Spleen (tissue), 11 donors: ENCODE data around the gene CDK14. TPM values are rescaled to one million over a fixed set of nuclear protein-coding genes. Genes with fewer than 3 reads are reported as not detected.
"Not testable (repeated sequence)": the region's sequence is repeated elsewhere in the genome, so short reads cannot be mapped to it uniquely, and the experiment has no call there.

Experiments
- DNase-seq: peaks from one replicate; pipeline ENCODE4 v3.0.0-alpha.2; 2020
- H3K27ac ChIP-seq, 8 donors: fragments of 200-600 bp; sonication (generic) in 7 of 8; 1 replicate in 4 of 8; 2 replicates in 4 of 8; pipeline versions ENCODE4 v1.5.0 to v1.8.0; 2016 to 2021; ENCODE audit warnings: inconsistent platforms in 4 of 8, mild to moderate bottlenecking in 4 of 8, moderate library complexity in 1 of 8
- H3K27me3 ChIP-seq, 7 donors: fragments of 200-600 bp; sonication (generic) in 6 of 7; replicated peaks in 1 of 7; 1 replicate in 4 of 7; 2 replicates in 3 of 7; pipeline versions ENCODE4 v1.5.0 to v1.8.0; 2016 to 2021; ENCODE audit warnings: inconsistent platforms in 3 of 7, mild to moderate bottlenecking in 1 of 7
- H3K36me3 ChIP-seq, 6 donors: fragments of 200-600 bp; sonication (generic) in 5 of 6; 1 replicate in 4 of 6; 2 replicates in 2 of 6; pipeline versions ENCODE4 v1.5.0 to v1.8.0; 2016 to 2021; ENCODE audit warnings: inconsistent platforms in 2 of 6
- H3K4me1 ChIP-seq, 6 donors: fragments of 200-600 bp; sonication (generic) in 5 of 6; 1 replicate in 3 of 6; 2 replicates in 3 of 6; pipeline versions ENCODE4 v1.5.0 to v1.8.0; 2016 to 2021; ENCODE audit warnings: inconsistent platforms in 3 of 6
- H3K4me3 ChIP-seq, 8 donors: fragments of 200-600 bp; sonication (generic) in 7 of 8; 1 replicate in 4 of 8; 2 replicates in 4 of 8; pipeline versions ENCODE4 v1.5.0 to v1.8.0; 2016 to 2021; ENCODE audit warnings: inconsistent platforms in 4 of 8, mild to moderate bottlenecking in 4 of 8, moderate library complexity in 2 of 8
- H3K9me3 ChIP-seq, 8 donors: fragments of 200-600 bp; sonication (generic) in 7 of 8; 1 replicate in 4 of 8; 2 replicates in 4 of 8; pipeline versions ENCODE4 v1.5.0 to v1.8.0; 2016 to 2021; ENCODE audit warnings: inconsistent platforms in 4 of 8
- CTCF ChIP-seq, 11 experiments: fragments of 200-600 bp in 7 of 11; fragments of 450-650 bp in 4 of 11; sonication (generic) in 4 of 11; IDR thresholded peaks in 8 of 11; conservative IDR thresholded peaks in 3 of 11; 1 replicate in 7 of 11; 2 replicates in 4 of 11; pipeline versions ENCODE4 v1.4.0 to v1.8.0; 2016 to 2021; ENCODE audit warnings: antibody characterized with exemption in 11 of 11, inconsistent platforms in 4 of 11, mild to moderate bottlenecking in 1 of 11
- POLR2A ChIP-seq, 3 donors: fragments of 450-650 bp; IDR thresholded peaks; one replicate each; pipeline ENCODE4 v1.5.1; 2017; ENCODE audit warnings: antibody characterized with exemption in 3 of 3, mild to moderate bottlenecking in 1 of 3
- POLR2AphosphoS5 ChIP-seq, 3 donors: sonication (generic); formaldehyde crosslinking; IDR thresholded peaks; one replicate each; pipeline ENCODE4 v1.5.1; 2017; ENCODE audit warnings: antibody characterized with exemption in 3 of 3
- WGBS, 5 donors: extraction: QIAGEN DNeasy Blood & Tissue Kit in 3 of 5; methylation state at CpG; one replicate each; pipeline versions ENCODE4 v1.1.5 to v1.1.7; 2013 to 2018; 5-methylcytosine and 5-hydroxymethylcytosine counted together
- intact Hi-C: fragments of 100-400 bp; cut with DNase I; formaldehyde crosslinking; loops from one replicate; pipeline ENCODE4 v1.15.0; 2023; ENCODE audit warnings: low total_unique reads
- polyA plus RNA-seq, 3 donors: library from polyadenylated mRNA; stranded (reverse); fragments of 200-250 nt; gene quantifications; one replicate each; pipeline ENCODE4 v1.2.1, GENCODE V29; 2013
- total RNA-seq, 7 donors: library from RNA; depleted of rRNA in 3 of 7; stranded (reverse); fragments of >200 nt in 3 of 7; fragmentation: NEBNext Ultra II Directional in 4 of 7; extraction: Animal tissue kit (Norgen Biotek cat#: 25700) in 4 of 7; gene quantifications; one replicate each; pipeline versions ENCODE4 v1.1.0 to v1.2.1, GENCODE V29; 2016 to 2021
- donor health status: healthy with polysubstance abuse.
- donor health status: DM: no; HTN: no; CAD: no; lungs with moderate emphysema.
- donor health status: DM: no; HTN: no; CAD: no.
- donor health status: Bipolar disorder and iron deficiency.
- donor health status: healthy.
- donor health status: DM: no; HTN: no; CAD: no.
- donor health status: DM: yes; HTN: yes; CAD: no.

Gene CDK14
- total and polyA plus RNA-seq, 10 donors: 6.6 to 109 (median 51.2) TPM

DNA sequence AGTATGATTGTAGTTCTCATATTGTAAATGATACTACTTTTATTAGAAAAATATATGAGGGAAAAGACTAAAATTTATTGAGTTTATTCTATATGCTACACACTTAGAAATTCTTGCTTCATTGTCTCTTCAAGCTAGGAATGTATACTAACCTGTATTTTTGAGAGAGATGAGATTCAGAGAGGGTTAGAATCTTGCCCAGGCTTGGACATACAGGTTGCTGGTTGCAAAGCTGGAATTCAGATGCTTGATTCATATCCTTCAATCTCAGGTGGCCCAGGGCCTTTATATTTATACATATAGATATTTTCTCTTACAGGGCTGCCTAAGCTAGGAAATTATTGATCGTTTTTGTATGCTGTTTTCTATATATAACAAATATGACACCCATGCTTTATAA lies 324.2 kb downstream of the CDK14 start:
- WGBS, 5 donors: 71 to 90% (median 81%) methylated on average over 1 of the region's 1 CpG
- DNase-seq: no peak
- no peaks in the 10 kb centered on the region for H3K4me1 ChIP-seq
- H3K9me3 ChIP-seq: no peaks in the 10 kb centered on the region
- H3K27me3 ChIP-seq: no peaks in the 10 kb centered on the region
- H3K4me3 ChIP-seq: no peak overlapping the region
- TF ChIP-seq CTCF (IDR thresholded peaks at IDR 0.05 in 8 of 11, conservative IDR thresholded peaks at IDR 0.05 in 3 of 11) (no peak), POLR2A (IDR thresholded peaks at IDR 0.05) (no peak), POLR2AphosphoS5 (IDR thresholded peaks at IDR 0.05) (no peak)
- peaks cover 0 to 6% (median 0%) of the 10 kb centered on the region in 6 donors for H3K36me3 ChIP-seq
- H3K27ac ChIP-seq: no peak overlapping the region
- intact Hi-C loops: no loop called here

DNA sequence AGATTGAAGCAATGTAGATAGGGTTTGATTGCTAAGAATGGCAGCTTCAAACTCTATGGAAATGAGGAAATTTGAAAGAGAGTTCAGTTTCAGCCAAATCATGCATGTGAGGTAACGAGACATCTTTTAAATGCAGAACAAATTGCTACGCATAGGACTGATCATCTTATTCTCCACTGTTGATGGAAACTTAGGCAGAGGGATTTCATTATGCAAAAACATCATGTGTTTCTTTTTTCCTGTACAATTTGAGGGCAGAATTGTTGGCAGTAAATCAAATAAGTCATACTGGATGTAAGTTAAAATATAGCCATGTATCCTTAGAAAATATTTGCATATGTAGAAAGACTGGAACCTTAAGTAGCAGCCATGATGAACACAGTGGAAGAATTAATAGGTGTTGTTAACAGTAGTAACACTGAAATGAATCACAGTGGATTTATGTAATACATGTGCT lies 327.4 kb downstream of the CDK14 start:
- WGBS, 5 donors: 92 to 100% (median 94%) methylated on average over 2 of the region's 2 CpGs

GRCh38 chr7:90928700-90929424 lies 332.7 kb downstream of the CDK14 start:
- H3K27me3 ChIP-seq, H3K4me3 ChIP-seq, H3K27ac ChIP-seq, H3K4me1 ChIP-seq, intact Hi-C loops, H3K36me3 ChIP-seq, DNase-seq, H3K9me3 ChIP-seq: not testable (repeated sequence)
- WGBS, 5 donors: 85 to 89% (median 87%) methylated on average over 13 of the region's 13 CpGs
- peak in 1 of 11 experiments; percentile 10 for TF ChIP-seq CTCF (IDR thresholded peaks at IDR 0.05 in 8 of 11, conservative IDR thresholded peaks at IDR 0.05 in 3 of 11)

More for the DNA sequence above, 327.4 kb downstream of the CDK14 start:
- intact Hi-C loops: no loop called here
- H3K36me3 ChIP-seq: peaks cover 0 to 1% (median 0%) of the 10 kb centered on the region in 6 donors
- no peak overlapping the region for H3K27ac ChIP-seq
- H3K9me3 ChIP-seq: no peaks in the 10 kb centered on the region
- H3K4me3 ChIP-seq: no peak overlapping the region
- TF ChIP-seq POLR2AphosphoS5 (IDR thresholded peaks at IDR 0.05) (no peak), CTCF (IDR thresholded peaks at IDR 0.05 in 8 of 11, conservative IDR thresholded peaks at IDR 0.05 in 3 of 11) (no peak), POLR2A (IDR thresholded peaks at IDR 0.05) (no peak)
- no peaks in the 10 kb centered on the region for H3K4me1 ChIP-seq
- no peak for DNase-seq
- H3K27me3 ChIP-seq: no peaks in the 10 kb centered on the region

GRCh38 chr7:90931986-90932916 lies 336.1 kb downstream of the CDK14 start:
- Histone ChIP-seq H3K9me3 (no peaks in the 10 kb centered on the region), H3K36me3 (no peaks in the 10 kb centered on the region), H3K27ac (peak overlapping the region in 1 of 8 donors; percentile 10), H3K4me3 (no peak overlapping the region), H3K4me1 (no peaks in the 10 kb centered on the region), H3K27me3 (no peaks in the 10 kb centered on the region)
- TF ChIP-seq POLR2AphosphoS5 (IDR thresholded peaks at IDR 0.05) (no peak), POLR2A (IDR thresholded peaks at IDR 0.05) (no peak), CTCF (IDR thresholded peaks at IDR 0.05 in 8 of 11, conservative IDR thresholded peaks at IDR 0.05 in 3 of 11) (no peak)
- WGBS, 5 donors: 71 to 89% (median 85%) methylated on average over 6 of the region's 6 CpGs
- DNase-seq: no peak
- intact Hi-C loops: no loop called here
